Measurements from ENCODE around the gene HPS5. TPM values are rescaled to one million over a fixed set of nuclear protein-coding genes. Genes with fewer than 3 reads are reported as not detected.
"Not testable (repeated sequence)": the region's sequence is repeated elsewhere in the genome, so short reads cannot be mapped to it uniquely, and the experiment has no call there.

The HPS5 gene
- total RNA-seq, 1 donor from 2014 or later = 24.5 TPM

DNA sequence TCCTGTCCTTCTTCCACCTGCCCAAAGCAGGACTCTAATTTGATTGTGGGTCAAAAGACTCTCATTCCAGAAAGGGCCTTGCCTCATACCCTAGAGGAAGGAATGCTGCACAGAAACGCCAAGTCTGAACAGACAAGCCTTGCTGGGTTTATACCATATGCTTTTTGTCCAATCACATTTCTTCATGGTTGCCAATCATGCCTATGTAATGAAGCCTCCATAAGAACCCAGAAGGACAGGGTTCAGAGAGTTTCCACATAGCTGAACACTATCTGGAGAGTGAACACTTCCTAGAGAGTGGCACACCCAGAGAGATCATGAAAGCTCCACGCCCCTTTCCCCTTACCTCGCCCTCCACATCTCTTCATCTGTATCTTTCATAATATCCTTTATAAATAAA, 68.7 kb downstream of the HPS5 start:
- DNase-seq = no peak

DNA sequence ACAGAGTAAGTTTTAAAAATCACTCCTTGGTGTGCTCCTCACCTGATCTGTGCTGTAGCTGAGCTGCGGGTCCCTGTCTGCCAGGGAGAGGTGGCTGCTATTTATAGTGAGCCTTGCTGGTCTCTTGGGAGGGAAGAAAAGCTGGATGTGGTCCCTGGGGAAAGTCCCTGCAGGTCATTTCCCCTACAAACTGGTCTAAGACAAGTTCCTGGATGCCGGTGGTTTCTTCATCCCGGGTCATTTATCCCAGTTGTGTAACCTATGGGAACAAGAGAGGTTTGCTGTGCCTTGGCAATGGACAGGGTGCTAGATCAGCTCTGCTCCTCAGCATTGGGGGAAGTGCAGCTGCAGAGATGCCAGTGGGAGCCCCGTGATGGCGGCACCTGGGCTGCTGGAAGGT, 73.4 kb downstream of the HPS5 start, which contains the start of gene SAA2:
SAA2 (minus strand) TSS at position 108 of the 400 bp plus-strand sequence. CDS start 657 bp downstream, outside the sequence.
- intact Hi-C loops (cut with micrococcal nuclease) = loop anchor here (10.0 kb wide), 3 partner anchors 386 to 516 kb away; partner anchors contain the start of gene SPTY2D1

More for the DNA sequence above, 68.7 kb downstream of the HPS5 start:
- Mint-ChIP-seq H3K4me3 (no peak overlapping the region), H3K27ac (no peak overlapping the region), H3K27me3 (peaks cover 8% of the 10 kb centered on the region), H3K4me1 (peaks cover 8% of the 10 kb centered on the region), H3K36me3 (ENCODE audit: low read depth) (no peaks in the 10 kb centered on the region), H3K9me3 (no peaks in the 10 kb centered on the region)
- intact Hi-C loops (cut with micrococcal nuclease) = no loop called here

DNA sequence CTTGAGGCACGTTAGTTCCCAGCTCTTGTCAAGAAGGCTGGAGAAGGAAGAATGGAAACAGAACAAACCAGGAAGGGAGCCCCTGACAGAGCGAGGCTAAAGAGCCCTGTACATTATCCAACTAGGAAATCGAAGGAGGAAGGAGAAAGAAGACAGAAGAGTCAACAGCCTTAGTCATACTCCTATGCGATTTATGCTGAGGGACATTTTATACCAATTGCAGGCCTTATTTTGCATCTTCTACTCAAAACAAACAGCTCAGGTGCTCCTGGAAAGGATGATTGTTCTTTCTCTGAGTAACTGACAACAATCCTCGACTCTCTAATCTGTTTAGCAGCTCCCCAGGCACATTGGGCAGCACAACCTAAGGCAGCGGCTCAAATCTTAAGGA, 74.8 kb downstream of the HPS5 start:
- intact Hi-C loops (cut with micrococcal nuclease) = loop anchor here (10.0 kb wide), 3 partner anchors 388 to 518 kb away; partner anchors contain the start of gene SPTY2D1
- Mint-ChIP-seq H3K4me1 (peaks cover 28% of the 10 kb centered on the region), H3K27ac (peak overlapping the region; percentile 72), H3K4me3 (peak overlapping the region; percentile 77)
- not testable (repeated sequence) for H3K9me3 Mint-ChIP-seq; DNase-seq; H3K27me3 Mint-ChIP-seq; H3K36me3 Mint-ChIP-seq (ENCODE audit: low read depth)

More for the DNA sequence above, 73.4 kb downstream of the HPS5 start, which contains the start of gene SAA2:
- H3K4me3 Mint-ChIP-seq = no peak within 1 kb of the TSS
- H3K9me3 Mint-ChIP-seq = no peaks in the 10 kb centered on the region
- peaks cover 2% of the 10 kb centered on the region for H3K27me3 Mint-ChIP-seq
- DNase-seq = no peak
- no peaks in the 10 kb centered on the region for H3K36me3 Mint-ChIP-seq (ENCODE audit: low read depth)
- peaks cover 28% of the 10 kb centered on the region for H3K4me1 Mint-ChIP-seq
- H3K27ac Mint-ChIP-seq = no peak within 1 kb of the TSS

DNA sequence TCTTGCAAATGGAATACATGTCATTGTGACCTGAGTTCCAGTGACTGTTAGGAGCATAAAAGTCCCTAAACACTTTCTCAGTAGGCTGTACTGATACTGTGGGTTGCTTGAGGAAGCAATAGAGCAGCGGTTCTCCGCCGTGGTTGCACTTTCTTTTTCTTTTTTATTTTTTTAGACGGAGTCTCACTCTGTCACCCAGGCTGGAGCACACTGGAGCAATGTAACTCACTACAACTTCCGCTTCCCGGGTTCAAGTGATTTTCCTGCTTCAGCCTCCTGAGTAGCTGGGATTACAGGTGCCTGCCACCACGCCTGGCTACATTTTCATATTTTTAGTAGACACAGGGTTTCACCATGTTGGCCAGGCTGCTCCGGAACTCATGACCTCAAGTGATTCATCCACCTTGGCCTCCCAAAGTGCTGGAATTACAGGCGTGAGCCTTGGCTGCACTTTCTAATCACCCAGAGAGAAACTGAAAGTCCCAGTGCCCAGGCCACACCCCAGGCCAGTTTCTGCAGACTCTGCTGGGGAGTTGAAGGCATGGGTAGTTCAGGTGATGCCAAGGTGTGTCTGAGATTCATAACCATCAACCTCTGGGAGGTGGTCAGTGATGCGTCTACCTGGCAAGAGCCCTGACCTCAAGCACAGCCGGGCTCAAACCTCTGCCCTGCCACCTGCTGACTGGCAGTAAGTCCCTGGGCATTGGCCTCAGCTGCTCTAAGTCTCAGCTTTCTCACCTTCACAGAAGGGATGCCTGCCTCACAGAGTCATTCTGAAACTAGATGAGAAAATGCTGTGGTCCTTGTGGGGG, 75.4 kb downstream of the HPS5 start:
- Mint-ChIP-seq H3K27me3 (peaks cover 11% of the 10 kb centered on the region), H3K4me1 (peaks cover 28% of the 10 kb centered on the region), H3K4me3 (peak overlapping the region; percentile 77), H3K27ac (peak overlapping the region; percentile 87)
- intact Hi-C loops (cut with micrococcal nuclease) = loop anchor here (1.0 to 10.0 kb wide), 4 partner anchors 233 to 518 kb away; partner anchors contain the start of genes SERGEF and SPTY2D1
- peak; percentile 82 for DNase-seq
- H3K9me3 Mint-ChIP-seq; H3K36me3 Mint-ChIP-seq (ENCODE audit: low read depth): not testable (repeated sequence)

DNA sequence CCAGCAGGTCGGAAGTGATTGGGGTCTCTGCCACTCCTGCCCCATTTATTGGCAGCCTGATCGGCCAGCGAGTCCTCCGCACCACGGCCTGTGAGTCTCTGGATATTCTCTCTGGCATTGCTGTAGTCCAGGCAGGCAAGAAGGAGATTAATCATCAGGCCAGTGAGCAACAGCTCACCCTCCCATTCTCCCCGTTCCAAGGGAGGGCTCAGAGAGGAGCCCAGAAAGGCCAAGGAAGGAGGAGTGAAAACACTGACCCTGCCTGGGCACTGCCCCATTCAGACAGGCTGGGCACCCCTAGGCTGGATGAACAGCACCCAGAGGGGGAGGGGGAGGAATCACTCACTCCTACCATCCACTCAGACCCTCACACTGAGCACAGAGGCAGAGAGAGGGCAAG, 76.5 kb downstream of the HPS5 start:
- intact Hi-C loops (cut with micrococcal nuclease) = loop anchor here (2.0 to 10.0 kb wide), 4 partner anchors 77 to 519 kb away; partner anchors contain the start of genes GTF2H1, HPS5 and SPTY2D1
- Mint-ChIP-seq H3K36me3 (ENCODE audit: low read depth) (no peaks in the 10 kb centered on the region), H3K9me3 (no peaks in the 10 kb centered on the region), H3K27me3 (peaks cover 20% of the 10 kb centered on the region), H3K27ac (no peak overlapping the region), H3K4me1 (peaks cover 28% of the 10 kb centered on the region), H3K4me3 (no peak overlapping the region)
- no peak for DNase-seq

DNA sequence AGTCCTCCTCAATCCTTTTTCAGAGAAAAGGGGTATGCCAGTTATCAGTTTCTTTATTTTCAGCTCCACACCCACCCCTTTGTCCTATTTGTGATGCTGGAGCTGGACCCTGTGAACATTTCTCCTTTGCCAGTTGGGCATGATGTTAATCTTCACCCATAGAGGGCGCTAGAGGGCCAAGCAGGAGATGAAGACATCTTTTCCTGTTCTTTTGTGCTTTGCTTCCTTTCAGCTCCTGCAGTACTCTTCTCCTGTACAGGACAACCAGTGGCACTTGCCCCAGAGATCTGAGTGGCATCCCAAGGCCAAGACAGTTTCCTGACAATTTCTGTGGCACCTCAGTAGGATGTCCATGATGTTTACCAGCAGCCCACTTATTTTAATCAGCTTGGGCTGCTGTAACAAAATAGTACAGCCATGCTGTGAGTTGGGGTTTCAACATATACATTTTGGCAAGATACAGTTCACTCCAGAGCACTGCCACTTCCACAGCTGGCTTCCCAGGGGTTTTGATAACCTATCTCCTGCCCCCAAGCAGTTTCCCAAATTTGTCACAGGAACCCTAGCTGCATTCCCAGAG, 78.1 kb downstream of the HPS5 start:
- Mint-ChIP-seq H3K9me3 (no peaks in the 10 kb centered on the region), H3K4me1 (peaks cover 26% of the 10 kb centered on the region), H3K36me3 (ENCODE audit: low read depth) (no peaks in the 10 kb centered on the region), H3K27me3 (peaks cover 27% of the 10 kb centered on the region), H3K27ac (no peak overlapping the region), H3K4me3 (no peak overlapping the region)
- intact Hi-C loops (cut with micrococcal nuclease) = loop anchor here (2.0 to 10.0 kb wide), 6 partner anchors 79 to 521 kb away; partner anchors contain the start of genes GTF2H1, HPS5, SPTY2D1 and TSG101
- DNase-seq = peak; percentile 93

DNA sequence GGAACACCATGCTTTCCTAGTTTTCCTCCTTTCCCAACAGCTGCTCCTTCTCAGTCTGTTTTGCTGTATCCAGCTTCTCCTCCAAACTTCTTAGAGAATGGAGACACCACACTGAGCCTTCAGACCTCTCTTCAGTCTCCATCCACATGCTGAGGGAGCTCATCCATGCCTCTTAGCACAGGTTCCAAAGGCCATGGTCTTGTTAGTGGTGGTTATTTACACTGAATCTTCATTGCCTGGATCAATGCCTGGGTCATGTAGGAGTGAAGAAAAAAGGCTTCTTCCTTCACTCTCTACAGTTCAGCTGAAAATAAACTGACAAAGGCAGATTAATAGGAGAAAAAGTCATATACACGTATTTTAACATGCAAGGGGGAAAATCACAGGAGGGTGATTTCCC, 82.3 kb downstream of the HPS5 start:
- Mint-ChIP-seq H3K27me3 (peaks cover 55% of the 10 kb centered on the region), H3K36me3 (ENCODE audit: low read depth) (no peaks in the 10 kb centered on the region), H3K4me3 (no peak overlapping the region), H3K4me1 (peaks cover 5% of the 10 kb centered on the region), H3K9me3 (no peaks in the 10 kb centered on the region), H3K27ac (no peak overlapping the region)
- intact Hi-C loops (cut with micrococcal nuclease) = loop anchor here (5.0 to 10.0 kb wide), 5 partner anchors 158 to 525 kb away; partner anchors contain the start of genes SPTY2D1 and TSG101
- no peak for DNase-seq

DNA sequence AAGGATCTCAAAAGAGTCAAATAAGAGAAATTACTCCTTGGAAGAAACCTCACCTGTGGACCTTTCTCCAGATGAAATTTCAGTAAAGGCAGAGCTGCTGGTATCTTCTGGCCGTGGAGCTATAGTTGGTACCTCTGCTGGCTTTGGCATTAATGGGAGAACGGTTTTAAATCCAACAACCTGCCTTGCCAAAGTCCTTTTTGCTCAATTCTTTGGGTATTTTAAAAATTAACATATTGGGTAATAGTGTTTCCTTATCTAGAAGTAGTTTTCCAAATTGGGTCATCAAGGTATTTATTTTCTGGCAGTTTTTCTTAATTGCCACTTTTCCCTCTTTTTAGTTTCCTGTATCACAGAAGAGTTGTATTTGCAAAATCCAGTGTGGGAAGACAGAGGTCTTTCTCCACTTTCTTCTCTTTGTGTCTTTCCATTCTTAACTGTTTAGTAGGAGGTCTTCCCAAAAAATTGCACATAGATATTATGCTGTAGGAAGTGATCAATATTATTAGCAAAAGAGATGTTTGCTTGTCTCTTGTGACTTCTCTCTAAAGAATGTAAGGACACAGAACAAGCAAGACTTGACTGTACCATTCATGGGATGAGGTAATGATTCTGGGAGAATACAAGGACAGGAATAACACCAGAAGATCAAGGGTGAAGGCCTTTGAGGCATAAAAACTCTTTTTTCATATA, 85.1 kb downstream of the HPS5 start, which contains the start of gene SAA4:
SAA4 (minus strand) TSS at position 139 of the 693 bp plus-strand sequence. CDS start 876 bp downstream, outside the sequence.
- Mint-ChIP-seq H3K4me1 (no peaks in the 10 kb centered on the region), H3K9me3 (no peaks in the 10 kb centered on the region), H3K27me3 (peaks cover 58% of the 10 kb centered on the region), H3K4me3 (no peak within 1 kb of the TSS), H3K27ac (no peak within 1 kb of the TSS), H3K36me3 (ENCODE audit: low read depth) (no peaks in the 10 kb centered on the region)
- DNase-seq = no peak
- intact Hi-C loops (cut with micrococcal nuclease) = no loop called here

DNA sequence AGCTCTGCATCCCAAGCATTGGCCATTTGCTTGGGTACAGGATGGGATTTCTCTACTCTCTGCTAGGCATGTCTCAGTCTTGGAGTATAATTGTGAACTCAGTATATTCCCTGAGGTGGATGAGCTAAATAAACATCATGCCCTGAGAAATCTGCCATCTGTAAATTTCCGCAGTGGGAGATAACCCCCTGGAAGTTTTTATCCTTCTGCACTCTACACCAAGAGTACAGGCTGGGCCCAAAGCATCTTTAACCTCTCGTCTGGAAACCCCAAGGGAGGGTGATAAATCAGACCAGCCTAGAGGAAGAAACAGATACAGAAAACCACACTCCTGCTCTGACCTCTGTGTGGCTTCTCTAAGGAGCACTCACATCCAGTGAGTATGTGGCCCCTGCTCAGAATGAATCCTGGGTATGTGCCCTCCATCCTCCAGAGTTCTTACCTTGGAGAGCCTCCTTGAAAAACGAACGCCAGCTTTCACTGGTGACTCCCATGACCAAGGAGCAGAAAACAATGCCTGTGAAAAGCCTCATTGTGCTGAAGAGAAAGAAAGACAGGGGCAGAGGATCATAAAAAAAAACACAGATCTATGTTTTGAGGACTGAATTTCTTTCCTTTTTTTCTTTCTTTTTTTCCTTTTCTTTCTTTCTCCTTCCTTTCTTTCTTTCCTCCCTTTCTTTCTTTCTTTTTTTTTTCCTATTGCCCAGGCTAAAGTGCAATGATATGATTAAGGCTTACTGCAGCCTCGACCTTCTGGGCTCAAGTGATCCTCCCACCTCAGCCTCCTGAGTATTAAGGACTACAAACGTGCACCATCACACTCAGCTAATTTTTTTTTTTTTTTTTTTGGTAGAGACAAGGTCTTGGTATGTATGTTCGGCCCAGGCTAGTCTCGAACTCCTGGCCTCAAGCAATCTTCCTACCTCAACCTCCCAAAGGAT, 86.3 kb downstream of the HPS5 start:
- Mint-ChIP-seq H3K27me3 (peaks cover 50% of the 10 kb centered on the region), H3K4me1 (no peaks in the 10 kb centered on the region), H3K9me3 (no peaks in the 10 kb centered on the region), H3K36me3 (ENCODE audit: low read depth) (no peaks in the 10 kb centered on the region), H3K4me3 (no peak overlapping the region), H3K27ac (no peak overlapping the region)
- intact Hi-C loops (cut with micrococcal nuclease) = no loop called here
- no peak for DNase-seq

DNA sequence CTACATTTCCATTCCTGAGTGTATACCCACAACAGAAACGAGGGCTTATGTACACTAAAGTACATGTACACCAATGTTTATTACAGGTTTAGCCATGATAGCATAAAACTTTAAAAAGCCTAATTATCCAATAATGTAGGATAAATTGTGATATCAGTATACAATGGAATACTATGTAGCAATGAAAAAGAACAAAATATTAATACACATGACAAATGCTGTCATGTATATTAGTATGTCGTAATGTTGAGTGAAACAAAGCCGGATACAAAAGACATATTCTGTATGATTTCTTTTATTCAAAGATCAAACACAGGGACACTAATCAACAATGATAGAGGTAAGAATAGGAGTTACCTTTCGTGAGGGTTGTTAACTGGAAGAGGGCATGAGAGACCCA, 88.0 kb downstream of the HPS5 start:
- H3K27me3 Mint-ChIP-seq = peaks cover 42% of the 10 kb centered on the region
- no peaks in the 10 kb centered on the region for H3K9me3 Mint-ChIP-seq
- no peak overlapping the region for H3K27ac Mint-ChIP-seq
- H3K4me1 Mint-ChIP-seq = no peaks in the 10 kb centered on the region
- no peak for DNase-seq
- no peaks in the 10 kb centered on the region for H3K36me3 Mint-ChIP-seq (ENCODE audit: low read depth)
- intact Hi-C loops (cut with micrococcal nuclease) = no loop called here
- H3K4me3 Mint-ChIP-seq = no peak overlapping the region

DNA sequence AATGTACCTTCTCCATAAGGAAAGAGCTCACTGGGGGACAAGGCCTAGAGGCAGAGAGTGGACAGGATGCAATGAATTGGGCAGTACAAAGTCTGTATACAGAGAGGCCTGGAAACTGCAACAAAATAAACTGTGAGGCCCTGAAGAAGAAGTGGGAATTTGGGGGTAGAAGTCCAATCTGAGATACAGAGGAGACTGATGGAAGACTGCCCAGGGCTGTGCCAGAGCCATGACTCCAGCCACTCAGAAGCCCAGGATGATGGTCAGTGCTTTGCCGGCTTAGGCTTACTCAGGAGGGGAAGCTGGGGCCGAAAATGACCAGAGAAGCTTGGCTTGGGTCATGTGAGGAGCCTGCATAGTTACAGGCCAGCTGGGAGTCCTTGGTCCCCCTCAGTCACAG, 91.1 kb downstream of the HPS5 start:
- intact Hi-C loops (cut with micrococcal nuclease) = no loop called here
- Mint-ChIP-seq H3K27ac (no peak overlapping the region), H3K27me3 (peaks cover 24% of the 10 kb centered on the region), H3K9me3 (no peaks in the 10 kb centered on the region), H3K36me3 (ENCODE audit: low read depth) (no peaks in the 10 kb centered on the region), H3K4me3 (no peak overlapping the region), H3K4me1 (no peaks in the 10 kb centered on the region)
- no peak for DNase-seq

DNA sequence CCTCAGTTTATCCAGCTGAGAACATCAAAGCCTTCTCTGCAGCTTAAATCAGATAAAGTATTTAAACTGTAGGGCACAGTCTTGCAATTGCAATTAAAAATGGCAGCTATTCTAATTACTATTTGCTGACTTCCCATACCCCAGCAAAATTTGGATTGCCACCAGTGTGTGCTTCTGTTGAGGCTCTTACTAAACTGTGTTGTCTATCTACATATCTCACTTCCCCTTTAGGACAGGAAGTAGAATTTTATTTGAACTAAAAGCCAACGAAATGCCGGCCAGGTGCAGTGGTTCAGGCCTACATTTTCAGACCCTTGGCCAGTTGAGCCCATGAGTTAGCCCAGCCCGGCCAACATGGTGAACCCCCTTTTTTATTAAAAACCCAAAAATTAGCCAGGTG, 92.4 kb downstream of the HPS5 start:
- Mint-ChIP-seq H3K27me3 (peaks cover 22% of the 10 kb centered on the region), H3K9me3 (no peaks in the 10 kb centered on the region), H3K27ac (no peak overlapping the region), H3K4me1 (no peaks in the 10 kb centered on the region), H3K36me3 (ENCODE audit: low read depth) (no peaks in the 10 kb centered on the region), H3K4me3 (no peak overlapping the region)
- DNase-seq = no peak
- intact Hi-C loops (cut with micrococcal nuclease) = no loop called here
